NCI-H1048 (cell line): ENCODE measurements around the gene HP1BP3.
"Not testable (repeated sequence)": the region's sequence is repeated elsewhere in the genome, so short reads cannot be mapped to it uniquely, and the experiment has no call there.

ENCODE experiments used
- DNase-seq: peaks from one replicate; lab custom pipeline; 2025; lab: John Stamatoyannopoulos, UW

HP1BP3 gene

GRCh38 chr1:20727746-20728316, 59.3 kb downstream of the HP1BP3 start:
- DNase-seq = no peak

DNA sequence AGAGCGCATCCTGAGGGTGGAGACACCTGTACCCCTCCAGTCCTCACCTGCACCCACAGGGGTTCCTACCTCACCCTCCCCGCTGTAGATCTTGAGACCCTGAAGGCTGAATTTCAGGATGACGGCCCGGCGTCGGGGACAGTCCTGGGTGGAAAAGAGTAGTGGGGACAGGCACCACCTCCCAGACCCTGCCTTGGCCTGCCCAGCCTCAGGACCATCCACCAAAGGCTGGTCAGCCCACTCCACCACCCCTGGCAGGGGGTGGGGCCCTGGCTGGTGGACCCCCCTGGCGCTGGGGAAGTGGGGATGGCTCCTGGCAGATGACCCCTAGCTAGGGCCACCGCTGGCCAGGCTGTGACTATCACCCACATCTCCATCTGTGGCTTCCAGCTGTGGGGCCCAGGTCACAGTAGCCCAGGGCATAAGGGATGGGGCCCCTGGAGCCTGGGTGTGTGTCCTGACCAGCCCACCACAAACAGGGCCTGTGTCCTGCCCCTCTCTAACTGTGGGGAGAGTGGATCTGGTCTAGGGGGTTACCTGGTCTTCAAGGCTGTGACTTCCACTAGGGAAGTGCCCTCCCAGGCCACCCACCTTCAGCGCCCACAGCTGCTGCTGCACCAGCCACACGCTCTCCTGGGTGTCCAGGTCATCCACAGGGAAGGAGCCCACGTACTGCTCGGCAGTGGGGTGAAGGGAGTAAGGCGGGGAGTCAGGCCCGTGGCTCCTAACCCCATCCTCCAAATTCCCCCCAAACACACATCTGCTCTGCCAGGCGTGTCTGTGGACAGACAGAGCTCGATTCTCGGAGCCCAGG, 60.0 kb downstream of the HP1BP3 start:
- DNase-seq = no peak

DNA sequence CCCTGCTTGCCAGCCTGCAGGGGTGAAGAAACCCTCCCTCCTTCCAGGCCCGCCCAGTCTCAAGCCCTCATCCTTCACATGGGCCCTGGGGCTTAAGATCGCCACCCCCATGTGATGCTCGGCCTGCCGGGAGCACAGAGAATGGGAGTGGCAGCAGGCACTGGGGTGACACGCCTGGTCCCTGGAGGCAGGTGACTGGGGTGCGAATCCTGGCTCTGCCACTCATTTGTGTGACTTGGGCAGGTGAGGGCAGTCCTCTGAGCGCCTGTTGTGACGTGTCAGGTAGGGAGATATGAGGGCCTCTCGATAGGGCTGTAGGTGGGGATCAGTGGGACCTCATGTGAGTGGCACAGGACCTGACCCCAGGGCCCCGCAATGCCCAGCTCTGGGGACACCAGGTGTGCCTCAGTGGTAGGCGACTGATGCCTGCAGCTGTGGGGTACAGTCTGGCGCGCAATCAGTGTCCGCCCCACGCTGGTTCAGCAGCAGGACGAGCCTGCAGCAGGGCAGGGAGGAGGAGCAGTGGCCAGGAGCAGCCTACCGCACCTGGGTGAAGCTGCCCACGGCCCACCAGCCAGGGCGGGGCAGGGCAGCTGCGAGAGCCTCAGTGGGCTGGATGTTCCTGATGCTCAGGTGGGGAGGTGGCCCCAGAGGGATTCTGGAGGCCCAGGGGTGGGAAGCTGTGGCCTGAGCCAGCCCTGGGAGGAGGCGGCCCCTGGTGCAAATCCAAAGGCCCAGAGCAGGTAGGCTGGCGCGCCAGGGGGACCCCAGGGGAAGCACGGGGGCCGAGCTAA, 60.8 kb downstream of the HP1BP3 start:
- no peak for DNase-seq

DNA sequence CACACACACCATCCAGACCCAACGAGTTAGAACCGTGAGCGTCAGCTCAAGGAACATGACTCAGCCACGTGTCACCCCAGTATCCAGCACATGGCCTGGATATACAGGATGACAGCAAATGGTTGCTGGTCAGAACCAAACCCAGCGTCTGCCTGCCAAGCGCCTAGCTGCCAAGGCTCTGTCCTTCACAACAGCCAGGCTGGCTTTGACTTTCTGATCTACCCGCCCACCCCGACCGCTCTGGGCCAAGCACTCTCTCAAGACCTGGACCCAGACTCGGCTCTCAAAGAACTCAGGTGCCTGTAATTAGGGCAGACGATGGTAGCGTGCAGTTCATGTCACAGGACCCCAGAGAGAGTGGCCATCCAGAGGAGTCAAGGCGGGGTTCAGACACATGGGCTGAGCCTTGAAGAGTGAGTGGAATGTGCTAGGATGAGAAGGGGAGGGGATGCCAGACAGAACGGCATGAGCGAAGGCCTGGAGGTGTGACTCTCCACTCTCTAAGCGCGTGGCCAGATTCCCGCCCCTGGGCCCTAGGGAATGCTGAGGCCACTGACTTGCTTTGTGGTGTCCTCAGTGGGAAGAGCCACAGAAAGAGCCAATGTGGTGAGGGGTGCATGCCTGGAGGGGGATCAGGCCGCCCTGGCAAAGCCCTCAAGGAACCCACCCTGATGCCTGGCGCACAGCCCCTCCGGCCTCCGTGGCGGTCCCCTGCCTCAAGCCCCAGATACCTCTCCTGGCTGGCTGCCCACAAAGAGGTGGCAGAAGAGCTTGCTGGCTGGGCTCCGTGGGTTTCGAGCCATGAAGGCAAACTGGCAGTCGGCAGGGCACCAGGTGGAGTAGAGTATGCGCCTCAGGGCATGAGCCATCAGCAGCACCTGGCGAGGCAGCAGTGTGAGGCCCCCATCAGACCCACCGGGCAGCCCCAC, 61.7 kb downstream of the HP1BP3 start:
- DNase-seq = no peak

DNA sequence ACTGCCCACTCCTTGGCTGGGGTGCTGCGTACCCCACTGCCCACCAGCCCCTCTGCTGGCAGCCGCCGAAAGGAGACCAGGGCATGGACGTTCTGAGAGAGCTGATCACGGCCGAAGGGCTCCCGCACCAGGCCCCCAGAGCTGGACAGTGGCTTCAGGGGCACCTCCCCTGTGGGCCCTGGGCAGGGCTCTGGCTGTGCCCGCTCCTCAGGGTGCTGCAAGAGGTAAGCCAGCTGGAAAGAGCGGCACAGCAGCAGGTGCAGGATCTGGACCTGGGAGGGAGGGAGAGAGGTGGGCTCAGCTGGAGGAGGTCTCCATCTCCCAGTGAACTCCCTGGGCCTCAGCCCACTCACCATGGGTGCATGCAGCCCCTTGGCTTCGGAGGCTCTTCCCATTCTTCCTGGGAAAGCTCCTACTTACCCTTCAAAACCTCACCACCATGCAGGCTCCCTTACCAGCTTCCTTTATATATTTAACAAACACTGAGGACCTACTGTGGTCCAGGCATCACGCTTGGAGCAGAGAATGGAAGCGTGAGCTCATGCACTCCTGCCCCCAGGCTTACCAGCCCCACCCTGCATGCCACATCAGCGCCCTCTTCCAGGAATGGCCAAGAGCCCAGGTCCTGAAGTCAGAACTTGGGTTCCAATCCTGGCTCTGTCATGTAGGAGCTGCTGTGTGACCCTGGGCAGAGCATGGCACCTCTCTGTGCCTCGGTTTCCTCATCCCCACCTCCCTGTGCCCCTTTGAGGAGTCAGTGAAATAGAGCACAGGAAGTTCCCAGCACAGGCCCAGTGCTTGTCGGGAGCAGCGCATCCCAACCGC, 62.5 kb downstream of the HP1BP3 start:
- no peak for DNase-seq

- DNase-seq = no peak
These were observed 63.4 kb downstream of the HP1BP3 start for GRCh38 chr1:20723537-20724363.

DNA sequence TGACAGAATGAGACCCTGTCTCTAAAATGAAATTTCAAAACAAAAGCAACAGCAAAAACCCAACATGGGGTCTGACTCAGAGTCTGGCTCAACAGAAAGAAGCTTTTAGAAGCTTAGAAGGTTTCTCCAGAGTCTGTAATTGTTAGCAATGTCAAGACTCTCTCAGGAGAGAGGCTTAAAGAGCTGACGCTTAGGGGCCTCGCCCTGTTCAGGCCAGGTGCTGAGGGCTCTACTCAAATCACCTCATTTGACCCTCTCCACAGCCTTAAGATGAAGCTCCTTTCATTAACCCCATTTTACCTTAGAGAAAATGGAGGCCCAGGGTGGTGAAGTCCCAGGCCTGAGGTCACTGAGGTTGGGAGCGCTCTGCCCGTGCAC, 64.0 kb downstream of the HP1BP3 start:
- no peak for DNase-seq

DNA sequence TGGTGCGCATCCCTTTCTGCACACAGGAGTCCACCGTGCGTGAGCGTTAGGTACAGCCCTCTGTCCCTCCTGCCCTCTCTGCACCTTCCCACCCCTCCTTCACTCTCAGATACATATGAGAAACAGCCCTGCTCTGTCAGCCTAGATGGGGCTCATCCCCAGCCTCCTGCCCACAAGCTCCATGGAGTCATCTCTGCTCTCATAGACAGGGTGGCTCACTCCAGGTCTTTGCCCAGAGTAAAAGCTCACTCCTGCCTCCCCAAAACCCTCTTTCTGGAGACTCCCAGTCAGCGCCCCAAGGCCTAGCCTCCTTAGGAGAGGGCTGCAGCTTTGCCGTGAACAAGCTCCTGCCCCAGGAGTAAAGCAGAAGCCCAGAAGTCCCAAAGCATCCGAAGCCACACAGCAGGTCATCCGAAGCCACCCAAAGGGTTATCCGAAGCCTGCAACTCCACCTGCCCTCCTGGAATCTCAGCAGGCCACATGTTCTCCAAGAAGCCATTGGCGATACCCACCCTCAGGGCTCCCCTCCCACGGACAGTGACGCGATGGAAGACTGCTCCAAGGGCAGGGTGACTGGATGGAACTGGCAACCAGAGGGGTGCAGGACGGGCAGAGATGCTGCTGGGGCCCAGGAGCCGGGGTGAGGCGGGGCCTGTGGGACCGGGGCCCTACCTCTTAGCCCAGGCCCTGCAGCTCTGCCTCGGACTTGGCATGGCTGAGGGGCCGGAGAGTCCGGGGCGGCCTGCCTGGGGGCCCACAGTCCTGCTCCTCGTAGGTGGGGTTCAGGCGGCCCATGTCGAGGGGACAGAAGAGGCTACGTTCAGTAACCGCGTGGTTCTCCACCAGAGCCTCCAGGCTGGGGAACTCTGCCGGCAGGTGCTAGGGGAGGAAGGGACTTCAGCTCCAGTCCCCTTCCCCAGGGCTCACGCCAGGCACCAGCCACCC, 65.7 kb downstream of the HP1BP3 start:
- DNase-seq = no peak

- DNase-seq = no peak
These were observed 66.4 kb downstream of the HP1BP3 start for GRCh38 chr1:20720631-20721091.

GRCh38 chr1:20719871-20720620, 67.1 kb downstream of the HP1BP3 start:
- no peak for DNase-seq

DNA sequence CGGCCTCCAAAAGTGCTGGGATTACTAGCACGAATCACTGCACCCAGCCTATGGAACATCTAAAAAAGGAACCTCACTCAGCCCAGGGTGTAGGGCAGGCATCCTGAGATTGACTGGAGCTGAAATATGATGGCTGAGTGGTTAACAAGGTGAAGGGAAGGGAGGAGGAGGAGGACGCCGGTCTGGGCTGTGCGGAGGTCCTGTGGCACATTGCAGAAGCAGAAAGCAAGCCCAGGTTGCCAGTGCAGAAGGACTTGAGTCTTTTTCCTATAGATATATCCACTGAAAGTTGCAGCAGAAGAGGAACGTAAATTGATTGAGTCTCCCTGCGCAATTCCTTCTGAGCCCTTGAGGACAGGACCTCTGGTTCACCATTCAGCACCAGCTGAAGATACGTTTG, 67.8 kb downstream of the HP1BP3 start:
- no peak for DNase-seq

DNA sequence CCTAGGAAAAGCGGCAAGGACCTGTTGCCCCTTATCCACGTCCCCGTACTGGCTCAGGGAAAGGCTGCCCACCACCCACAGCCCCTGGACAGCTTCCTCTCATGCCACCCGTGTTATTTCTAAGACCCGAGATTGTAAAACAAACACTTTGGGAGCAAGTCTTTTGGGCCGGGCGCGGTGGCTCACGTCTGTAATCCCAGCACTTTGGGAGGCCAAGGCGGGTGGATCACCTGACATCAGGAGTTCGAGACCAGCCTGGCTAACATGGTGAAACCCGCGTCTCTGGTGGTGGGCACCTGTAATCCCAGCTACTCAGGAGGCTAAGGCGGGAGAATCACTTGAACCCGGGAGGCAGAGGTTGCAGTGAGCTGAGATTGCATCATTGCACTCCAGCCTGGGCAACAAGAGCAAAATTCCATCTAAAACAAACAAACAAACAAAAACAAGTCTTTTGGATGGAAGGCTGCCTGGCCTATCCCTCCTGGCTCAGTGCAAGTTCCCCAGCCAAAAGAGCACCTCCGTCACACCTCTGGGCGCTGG, 68.7 kb downstream of the HP1BP3 start:
- DNase-seq = not testable (repeated sequence)

- no peak for DNase-seq
These were observed 69.4 kb downstream of the HP1BP3 start, which contains the start of gene KIF17 for GRCh38 chr1:20717452-20718342. Gene KIF17, minus strand, starts transcription at chr1:20718007. Its CDS starts 301 bp downstream, at chr1:20717706.

GRCh38 chr1:20716232-20716631, 70.9 kb downstream of the HP1BP3 start:
- no peak for DNase-seq

DNA sequence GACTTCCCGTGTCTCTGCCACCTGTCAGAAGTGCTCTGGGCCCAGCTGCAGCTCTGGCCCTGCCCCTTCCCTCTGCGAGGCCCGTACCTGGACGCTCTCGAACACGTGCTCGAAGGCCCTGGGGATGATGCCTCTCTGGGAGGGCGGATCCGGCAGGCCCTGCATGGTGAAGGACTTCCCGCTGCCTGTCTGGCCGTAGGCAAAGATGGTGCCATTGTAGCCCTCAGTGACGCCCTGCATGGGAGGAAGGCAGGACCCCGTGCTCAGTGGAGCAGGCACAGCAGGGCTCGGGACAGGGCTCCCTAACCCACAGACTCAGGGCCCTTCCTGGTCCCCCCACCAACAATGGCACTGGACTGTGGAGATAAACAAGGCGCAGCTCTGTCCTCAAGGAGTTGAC, 71.7 kb downstream of the HP1BP3 start:
- DNase-seq = no peak

GRCh38 chr1:20713440-20713839, 73.7 kb downstream of the HP1BP3 start:
- DNase-seq = no peak

DNA sequence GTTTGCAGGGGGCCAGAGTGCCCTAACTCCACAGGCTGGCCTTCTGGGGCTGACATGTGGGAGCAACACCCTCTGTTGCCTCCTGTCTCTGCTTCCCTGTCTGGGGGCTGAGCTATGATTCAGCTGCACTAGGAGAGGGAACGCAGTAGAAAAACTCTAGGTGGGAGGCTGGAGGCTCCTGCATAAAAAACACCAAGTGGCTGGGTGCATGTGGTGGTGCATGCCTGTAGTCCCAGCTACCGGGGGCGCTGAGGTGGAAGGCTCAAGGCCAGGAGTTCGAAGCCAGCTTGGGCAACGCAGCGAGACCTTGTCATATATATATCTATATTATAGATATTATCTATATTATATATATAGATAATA, 74.9 kb downstream of the HP1BP3 start:
- no peak for DNase-seq
